ENCODE measurements around the gene ATXN1. TPM values are rescaled to one million over a fixed set of nuclear protein-coding genes. Genes with fewer than 3 reads are reported as not detected.

The ATXN1 gene
- total RNA-seq, 1 experiment from 2014 or later = 8.1 TPM

DNA sequence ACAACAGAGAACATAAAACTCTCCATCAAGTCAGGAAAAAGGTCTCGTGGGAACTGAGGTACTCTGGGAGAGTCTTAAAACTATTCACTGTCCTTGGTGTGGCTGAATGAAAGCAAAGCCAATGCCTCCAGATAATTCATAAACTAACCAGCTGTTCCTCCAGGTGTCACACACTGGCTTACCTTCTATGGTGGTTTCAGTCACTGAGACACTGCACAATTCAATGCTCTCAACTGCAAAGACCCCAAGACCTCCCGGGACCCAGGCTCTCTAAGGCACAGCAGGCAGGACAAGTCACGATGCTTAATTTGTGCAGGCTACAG is 422.0 kb downstream of the ATXN1 start (continued):
- TF ChIP-seq ZNF281 (CRISPR knock-in tag; IDR thresholded peaks at IDR 0.05) = no peak
- no peak for TF ChIP-seq MLX (CRISPR knock-in tag; IDR thresholded peaks at IDR 0.05)

- H3K4me3 Mint-ChIP-seq = no peak overlapping the region
- peaks cover 11% of the 10 kb centered on the region; the same call in 1 of the 2 replicates for H3K4me1 Mint-ChIP-seq
- ATAC-seq (peak; percentile 82), DNase-seq (ENCODE audit: low spot score) (no peak)
- ChIA-PET POLR2A (no interaction called here), CTCF (interaction anchor here (0.6 to 1.5 kb wide), 10 partner anchors 9 to 432 kb away, joined by 3 to 13 read pairs (median 3); no protein-coding TSS in a partner anchor)
- H3K9me3 Mint-ChIP-seq = peaks cover 14% of the 10 kb centered on the region
- no peaks in the 10 kb centered on the region for H3K27me3 Mint-ChIP-seq (ENCODE audit: low read depth)
- H3K27ac Mint-ChIP-seq = no peak overlapping the region
- no peaks in the 10 kb centered on the region for H3K36me3 Mint-ChIP-seq
- TF ChIP-seq, protein P1, sequence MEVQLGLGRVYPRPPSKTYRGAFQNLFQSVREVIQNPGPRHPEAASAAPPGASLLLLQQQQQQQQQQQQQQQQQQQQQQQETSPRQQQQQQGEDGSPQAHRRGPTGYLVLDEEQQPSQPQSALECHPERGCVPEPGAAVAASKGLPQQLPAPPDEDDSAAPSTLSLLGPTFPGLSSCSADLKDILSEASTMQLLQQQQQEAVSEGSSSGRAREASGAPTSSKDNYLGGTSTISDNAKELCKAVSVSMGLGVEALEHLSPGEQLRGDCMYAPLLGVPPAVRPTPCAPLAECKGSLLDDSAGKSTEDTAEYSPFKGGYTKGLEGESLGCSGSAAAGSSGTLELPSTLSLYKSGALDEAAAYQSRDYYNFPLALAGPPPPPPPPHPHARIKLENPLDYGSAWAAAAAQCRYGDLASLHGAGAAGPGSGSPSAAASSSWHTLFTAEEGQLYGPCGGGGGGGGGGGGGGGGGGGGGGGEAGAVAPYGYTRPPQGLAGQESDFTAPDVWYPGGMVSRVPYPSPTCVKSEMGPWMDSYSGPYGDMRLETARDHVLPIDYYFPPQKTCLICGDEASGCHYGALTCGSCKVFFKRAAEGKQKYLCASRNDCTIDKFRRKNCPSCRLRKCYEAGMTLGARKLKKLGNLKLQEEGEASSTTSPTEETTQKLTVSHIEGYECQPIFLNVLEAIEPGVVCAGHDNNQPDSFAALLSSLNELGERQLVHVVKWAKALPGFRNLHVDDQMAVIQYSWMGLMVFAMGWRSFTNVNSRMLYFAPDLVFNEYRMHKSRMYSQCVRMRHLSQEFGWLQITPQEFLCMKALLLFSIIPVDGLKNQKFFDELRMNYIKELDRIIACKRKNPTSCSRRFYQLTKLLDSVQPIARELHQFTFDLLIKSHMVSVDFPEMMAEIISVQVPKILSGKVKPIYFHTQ (CRISPR knock-in tag; IDR thresholded peaks at IDR 0.05) = no peak
- no peak for TF ChIP-seq ZBTB21 (CRISPR knock-in tag; IDR thresholded peaks at IDR 0.05; ENCODE audit: borderline replicate concordance)
- TF ChIP-seq, protein P2, sequence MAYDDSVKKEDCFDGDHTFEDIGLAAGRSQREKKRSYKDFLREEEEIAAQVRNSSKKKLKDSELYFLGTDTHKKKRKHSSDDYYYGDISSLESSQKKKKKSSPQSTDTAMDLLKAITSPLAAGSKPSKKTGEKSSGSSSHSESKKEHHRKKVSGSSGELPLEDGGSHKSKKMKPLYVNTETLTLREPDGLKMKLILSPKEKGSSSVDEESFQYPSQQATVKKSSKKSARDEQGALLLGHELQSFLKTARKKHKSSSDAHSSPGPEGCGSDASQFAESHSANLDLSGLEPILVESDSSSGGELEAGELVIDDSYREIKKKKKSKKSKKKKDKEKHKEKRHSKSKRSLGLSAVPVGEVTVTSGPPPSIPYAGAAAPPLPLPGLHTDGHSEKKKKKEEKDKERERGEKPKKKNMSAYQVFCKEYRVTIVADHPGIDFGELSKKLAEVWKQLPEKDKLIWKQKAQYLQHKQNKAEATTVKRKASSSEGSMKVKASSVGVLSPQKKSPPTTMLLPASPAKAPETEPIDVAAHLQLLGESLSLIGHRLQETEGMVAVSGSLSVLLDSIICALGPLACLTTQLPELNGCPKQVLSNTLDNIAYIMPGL (CRISPR knock-in tag; IDR thresholded peaks at IDR 0.05) = no peak
- TF ChIP-seq, protein P3, sequence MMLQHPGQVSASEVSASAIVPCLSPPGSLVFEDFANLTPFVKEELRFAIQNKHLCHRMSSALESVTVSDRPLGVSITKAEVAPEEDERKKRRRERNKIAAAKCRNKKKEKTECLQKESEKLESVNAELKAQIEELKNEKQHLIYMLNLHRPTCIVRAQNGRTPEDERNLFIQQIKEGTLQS (CRISPR knock-in tag; conservative IDR thresholded peaks at IDR 0.05) = no peak
- TF ChIP-seq ZNF138 (CRISPR knock-in tag; conservative IDR thresholded peaks at IDR 0.05) = no peak
- no peak for TF ChIP-seq ATF6 (CRISPR knock-in tag; IDR thresholded peaks at IDR 0.05)
- TF ChIP-seq ZNF219 (CRISPR knock-in tag; IDR thresholded peaks at IDR 0.05; ENCODE audit: borderline replicate concordance) = no peak
- no peak for TF ChIP-seq OVOL2 (CRISPR knock-in tag; IDR thresholded peaks at IDR 0.05; ENCODE audit: borderline replicate concordance)
- TF ChIP-seq STAT6 (CRISPR knock-in tag; conservative IDR thresholded peaks at IDR 0.05; ENCODE audit: low read depth) = no peak
- no peak for TF ChIP-seq NFYB (CRISPR knock-in tag; conservative IDR thresholded peaks at IDR 0.05; ENCODE audit: low read depth)
- no peak for TF ChIP-seq ZNF317 (CRISPR knock-in tag; IDR thresholded peaks at IDR 0.05; ENCODE audit: borderline replicate concordance, low read depth)
- no peak for TF ChIP-seq ZNF423 (CRISPR knock-in tag; IDR thresholded peaks at IDR 0.05)
- no peak for TF ChIP-seq NFATC4 (CRISPR knock-in tag; IDR thresholded peaks at IDR 0.05)
These were observed 422.5 kb downstream of the ATXN1 start for GRCh38 chr6:16338577-16339264.

Data from WTC11 (cell line).